ENCODE data around the gene CTDSPL2.

Gene CTDSPL2

GRCh38 chr15:44516436-44516835 is 89.0 kb downstream of the CTDSPL2 start:
- DNase-seq (ENCODE audit: low spot score) (no peak), ATAC-seq (ENCODE audit: low read depth) (no peak)
- Histone ChIP-seq H3K36me3 (ENCODE audit: low read depth) (peaks cover 80% of the 10 kb centered on the region), H3K27ac (ENCODE audit: poor library complexity, severe bottlenecking) (no peak overlapping the region), H3K4me1 (ENCODE audit: insufficient read depth, poor library complexity, severe bottlenecking) (no peaks in the 10 kb centered on the region), H3K9me3 (ENCODE audit: severe bottlenecking) (no peaks in the 10 kb centered on the region), H3K27me3 (ENCODE audit: insufficient read depth, poor library complexity, severe bottlenecking) (no peaks in the 10 kb centered on the region), H3K4me3 (ENCODE audit: severe bottlenecking) (no peak overlapping the region)
- TF ChIP-seq, protein P1, sequence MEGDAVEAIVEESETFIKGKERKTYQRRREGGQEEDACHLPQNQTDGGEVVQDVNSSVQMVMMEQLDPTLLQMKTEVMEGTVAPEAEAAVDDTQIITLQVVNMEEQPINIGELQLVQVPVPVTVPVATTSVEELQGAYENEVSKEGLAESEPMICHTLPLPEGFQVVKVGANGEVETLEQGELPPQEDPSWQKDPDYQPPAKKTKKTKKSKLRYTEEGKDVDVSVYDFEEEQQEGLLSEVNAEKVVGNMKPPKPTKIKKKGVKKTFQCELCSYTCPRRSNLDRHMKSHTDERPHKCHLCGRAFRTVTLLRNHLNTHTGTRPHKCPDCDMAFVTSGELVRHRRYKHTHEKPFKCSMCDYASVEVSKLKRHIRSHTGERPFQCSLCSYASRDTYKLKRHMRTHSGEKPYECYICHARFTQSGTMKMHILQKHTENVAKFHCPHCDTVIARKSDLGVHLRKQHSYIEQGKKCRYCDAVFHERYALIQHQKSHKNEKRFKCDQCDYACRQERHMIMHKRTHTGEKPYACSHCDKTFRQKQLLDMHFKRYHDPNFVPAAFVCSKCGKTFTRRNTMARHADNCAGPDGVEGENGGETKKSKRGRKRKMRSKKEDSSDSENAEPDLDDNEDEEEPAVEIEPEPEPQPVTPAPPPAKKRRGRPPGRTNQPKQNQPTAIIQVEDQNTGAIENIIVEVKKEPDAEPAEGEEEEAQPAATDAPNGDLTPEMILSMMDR (IDR thresholded peaks at IDR 0.05; ENCODE audit: poor library complexity, severe bottlenecking) = no peak

- no peak overlapping the region for H3K4me3 ChIP-seq (ENCODE audit: severe bottlenecking)
- no peaks in the 10 kb centered on the region for H3K4me1 ChIP-seq (ENCODE audit: insufficient read depth, poor library complexity, severe bottlenecking)
- TF ChIP-seq, protein P1 (IDR thresholded peaks at IDR 0.05; ENCODE audit: poor library complexity, severe bottlenecking) = no peak
- DNase-seq (ENCODE audit: low spot score) (no peak), ATAC-seq (ENCODE audit: low read depth) (no peak)
- H3K36me3 ChIP-seq (ENCODE audit: low read depth) = peaks cover 94% of the 10 kb centered on the region
- H3K27ac ChIP-seq (ENCODE audit: poor library complexity, severe bottlenecking) = no peak overlapping the region
- no peaks in the 10 kb centered on the region for H3K9me3 ChIP-seq (ENCODE audit: severe bottlenecking)
- H3K27me3 ChIP-seq (ENCODE audit: insufficient read depth, poor library complexity, severe bottlenecking) = no peaks in the 10 kb centered on the region
These were observed 92.1 kb downstream of the CTDSPL2 start for GRCh38 chr15:44519537-44519936.

DNA sequence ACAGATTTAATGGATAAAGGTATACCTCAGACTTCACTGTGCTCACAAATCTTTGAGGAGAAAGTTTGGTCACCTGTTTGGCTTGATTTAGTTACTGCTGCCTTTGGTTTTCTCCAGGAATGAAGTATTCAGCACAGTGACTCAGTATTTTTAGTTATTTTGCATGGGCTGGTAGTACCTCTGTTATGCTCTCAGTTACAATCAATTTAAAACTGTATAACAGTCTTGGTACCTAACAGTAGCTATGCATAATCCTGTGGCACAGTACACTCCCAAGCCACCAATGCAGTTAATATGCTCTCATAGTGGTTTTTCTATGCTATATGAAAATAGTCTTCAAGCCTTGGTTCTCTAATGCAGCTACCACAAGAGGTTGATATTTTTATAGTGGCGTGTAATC is 97.6 kb downstream of the CTDSPL2 start:
- DNase-seq (ENCODE audit: low spot score) (no peak), ATAC-seq (ENCODE audit: low read depth) (no peak)
- Histone ChIP-seq H3K27me3 (ENCODE audit: insufficient read depth, poor library complexity, severe bottlenecking) (no peaks in the 10 kb centered on the region), H3K9me3 (ENCODE audit: severe bottlenecking) (no peaks in the 10 kb centered on the region), H3K36me3 (ENCODE audit: low read depth) (peaks cover 77% of the 10 kb centered on the region), H3K27ac (ENCODE audit: poor library complexity, severe bottlenecking) (no peak overlapping the region), H3K4me1 (ENCODE audit: insufficient read depth, poor library complexity, severe bottlenecking) (no peaks in the 10 kb centered on the region), H3K4me3 (ENCODE audit: severe bottlenecking) (no peak overlapping the region)
- TF ChIP-seq, protein P1 (IDR thresholded peaks at IDR 0.05; ENCODE audit: poor library complexity, severe bottlenecking) = no peak

GRCh38 chr15:44527241-44527640 is 99.8 kb downstream of the CTDSPL2 start:
- Histone ChIP-seq H3K27ac (ENCODE audit: poor library complexity, severe bottlenecking) (no peak overlapping the region), H3K4me1 (ENCODE audit: insufficient read depth, poor library complexity, severe bottlenecking) (no peaks in the 10 kb centered on the region), H3K4me3 (ENCODE audit: severe bottlenecking) (no peak overlapping the region), H3K36me3 (ENCODE audit: low read depth) (peaks cover 57% of the 10 kb centered on the region), H3K27me3 (ENCODE audit: insufficient read depth, poor library complexity, severe bottlenecking) (no peaks in the 10 kb centered on the region), H3K9me3 (ENCODE audit: severe bottlenecking) (no peaks in the 10 kb centered on the region)
- TF ChIP-seq, protein P1 (IDR thresholded peaks at IDR 0.05; ENCODE audit: poor library complexity, severe bottlenecking) = no peak
- no peak for ATAC-seq (ENCODE audit: low read depth)
- DNase-seq (ENCODE audit: low spot score) = no peak

- ATAC-seq (ENCODE audit: low read depth) (peak; percentile 18; the same call in 1 of the 3 replicates), DNase-seq (ENCODE audit: low spot score) (no peak)
- Histone ChIP-seq H3K9me3 (ENCODE audit: severe bottlenecking) (no peaks in the 10 kb centered on the region), H3K36me3 (ENCODE audit: low read depth) (peaks cover 36% of the 10 kb centered on the region), H3K4me3 (ENCODE audit: severe bottlenecking) (no peak overlapping the region), H3K27ac (ENCODE audit: poor library complexity, severe bottlenecking) (no peak overlapping the region), H3K4me1 (ENCODE audit: insufficient read depth, poor library complexity, severe bottlenecking) (no peaks in the 10 kb centered on the region), H3K27me3 (ENCODE audit: insufficient read depth, poor library complexity, severe bottlenecking) (no peaks in the 10 kb centered on the region)
- TF ChIP-seq, protein P1 (IDR thresholded peaks at IDR 0.05; ENCODE audit: poor library complexity, severe bottlenecking) = no peak
These were observed 102.6 kb downstream of the CTDSPL2 start for GRCh38 chr15:44529864-44530604.
